A172 (cell line): ENCODE measurements around the gene CMSS1. TPM values are rescaled to one million over a fixed set of nuclear protein-coding genes. Genes with fewer than 3 reads are reported as not detected.

ENCODE experiments used
- DNase-seq: peaks from one replicate; pipeline ENCODE4 v3.0.0-alpha.2; 2015; ENCODE audit warnings: low spot score
- total RNA-seq: library from RNA; depleted of rRNA; stranded (reverse); fragments of >200 nt; shearing (Covaris generic); gene quantifications from 2 replicates; pipeline ENCODE4 v1.2.3, GENCODE V29; 2014; rRNA removed

The CMSS1 gene
- total RNA-seq = 48.6 and 56.2 TPM in 2 replicates

GRCh38 chr3:99817437-99818240 lies at the start of gene CMSS1:
Gene CMSS1 (plus strand): TSS chr3:99817862.
- DNase-seq = peak; percentile 82

DNA sequence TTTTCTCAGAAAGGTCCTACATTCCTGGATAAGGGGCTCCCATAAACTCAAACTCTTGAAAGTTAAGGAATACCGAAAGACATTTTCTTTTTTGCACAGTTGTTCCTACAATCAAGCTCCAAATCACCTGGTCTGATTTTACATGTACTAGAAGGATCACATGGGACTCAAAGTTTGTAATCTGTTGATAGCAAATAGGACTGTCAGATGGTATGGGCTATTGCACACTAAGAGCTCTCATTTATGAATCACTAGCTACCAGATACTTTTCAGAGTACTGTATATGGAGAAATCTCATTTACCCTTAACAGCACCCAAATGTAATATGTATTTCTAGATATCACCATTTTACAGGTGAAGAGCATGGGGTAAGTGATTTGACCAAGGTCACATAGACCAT lies 49.5 kb upstream of the CMSS1 start:
- no peak for DNase-seq

GRCh38 chr3:99768808-99769501 lies 48.7 kb upstream of the CMSS1 start:
- no peak for DNase-seq

- DNase-seq = no peak
Observed at GRCh38 chr3:99772171-99772570, 45.5 kb upstream of the CMSS1 start.

- DNase-seq = no peak
Observed at GRCh38 chr3:99772671-99773070, 45.0 kb upstream of the CMSS1 start.

GRCh38 chr3:99774467-99774866 lies 43.2 kb upstream of the CMSS1 start:
- DNase-seq = peak; percentile 67

DNA sequence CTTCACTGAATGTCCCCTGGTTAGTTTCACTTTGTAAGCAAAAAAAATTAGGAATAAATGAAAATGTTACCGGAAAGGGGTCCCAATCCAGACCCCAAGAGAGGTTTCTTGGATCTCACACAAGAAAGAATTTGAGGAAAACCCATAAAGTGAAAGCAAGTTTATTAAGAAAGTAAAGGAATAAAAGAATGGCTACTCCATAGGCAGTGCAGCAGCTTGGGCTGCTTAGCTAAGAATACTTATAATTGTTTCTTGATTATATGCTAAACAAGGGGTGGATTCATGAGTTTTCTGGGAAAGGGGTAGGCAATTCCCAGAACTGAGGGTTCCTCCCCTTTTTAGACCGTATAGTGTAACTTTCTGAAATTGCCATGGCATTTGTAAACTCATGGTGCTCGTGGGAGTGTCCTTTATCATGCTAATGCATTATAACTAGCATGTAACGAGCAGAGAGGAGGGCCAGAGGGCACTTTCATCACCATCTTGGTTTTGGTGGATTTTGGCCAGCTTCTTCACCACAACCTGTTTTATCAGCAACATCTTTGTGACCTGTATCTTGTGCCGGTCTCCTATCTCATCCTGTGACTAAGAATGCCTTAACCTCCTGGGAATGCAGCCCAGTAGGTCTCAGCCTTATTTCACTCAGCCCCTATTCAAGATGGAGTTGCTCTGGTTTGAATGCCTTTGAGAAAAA lies 41.0 kb upstream of the CMSS1 start:
- DNase-seq = peak; percentile 76

DNA sequence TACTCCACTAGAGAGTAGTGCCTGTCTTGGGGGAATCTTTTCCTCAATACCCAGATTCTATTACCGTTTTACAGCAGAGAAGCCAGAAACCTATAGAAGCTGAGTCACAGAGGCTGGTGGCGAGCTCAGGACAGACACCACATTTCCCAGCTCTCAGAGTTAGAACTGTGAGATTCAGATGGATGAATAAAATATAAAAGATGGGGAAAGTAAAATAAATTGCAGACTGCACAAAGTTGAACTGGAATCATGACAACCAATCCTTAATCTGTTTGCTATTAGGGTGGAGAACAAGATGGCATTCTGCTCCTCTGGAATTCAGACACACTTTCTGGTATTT lies 40.5 kb upstream of the CMSS1 start:
- no peak for DNase-seq

- no peak for DNase-seq
Observed at GRCh38 chr3:99777708-99778107, 40.0 kb upstream of the CMSS1 start.

DNA sequence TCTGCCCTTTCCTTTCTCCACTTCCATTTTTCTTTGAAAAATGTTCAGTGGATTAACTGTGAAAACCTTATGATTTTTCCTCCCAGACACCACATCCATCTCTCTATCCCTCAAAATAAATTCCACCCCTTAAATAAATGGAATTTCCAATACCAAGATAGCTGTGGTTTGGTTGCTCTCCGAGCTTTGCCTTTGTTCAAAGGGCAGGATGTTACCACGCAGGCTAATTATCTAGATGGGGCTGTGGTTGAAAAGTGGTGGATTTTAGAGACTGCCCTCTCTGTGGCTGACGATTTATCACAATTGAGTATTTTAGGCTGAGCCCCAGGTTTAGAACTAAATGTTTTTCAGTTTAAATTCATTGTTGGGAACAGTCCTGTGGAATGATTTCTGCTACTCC lies 36.9 kb upstream of the CMSS1 start:
- DNase-seq = peak; percentile 51

DNA sequence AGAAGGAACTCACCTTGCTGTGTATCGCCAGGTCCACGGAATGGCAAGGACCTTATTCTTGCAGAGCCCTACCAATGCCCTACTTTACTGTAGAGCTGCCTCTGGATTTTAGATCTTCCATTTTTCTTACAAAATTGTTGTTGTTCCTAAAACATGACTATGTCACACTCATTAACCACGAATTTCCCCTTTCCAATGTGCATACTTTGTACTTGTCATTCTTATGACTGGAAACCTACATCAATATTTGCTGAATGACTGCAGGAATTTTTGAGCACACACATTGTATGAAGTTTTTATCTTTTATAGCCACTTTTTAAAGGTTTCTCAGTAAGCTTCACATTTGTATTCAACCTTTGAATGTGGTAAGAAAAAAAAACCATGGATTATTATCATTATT lies 35.9 kb upstream of the CMSS1 start:
- DNase-seq = no peak

DNA sequence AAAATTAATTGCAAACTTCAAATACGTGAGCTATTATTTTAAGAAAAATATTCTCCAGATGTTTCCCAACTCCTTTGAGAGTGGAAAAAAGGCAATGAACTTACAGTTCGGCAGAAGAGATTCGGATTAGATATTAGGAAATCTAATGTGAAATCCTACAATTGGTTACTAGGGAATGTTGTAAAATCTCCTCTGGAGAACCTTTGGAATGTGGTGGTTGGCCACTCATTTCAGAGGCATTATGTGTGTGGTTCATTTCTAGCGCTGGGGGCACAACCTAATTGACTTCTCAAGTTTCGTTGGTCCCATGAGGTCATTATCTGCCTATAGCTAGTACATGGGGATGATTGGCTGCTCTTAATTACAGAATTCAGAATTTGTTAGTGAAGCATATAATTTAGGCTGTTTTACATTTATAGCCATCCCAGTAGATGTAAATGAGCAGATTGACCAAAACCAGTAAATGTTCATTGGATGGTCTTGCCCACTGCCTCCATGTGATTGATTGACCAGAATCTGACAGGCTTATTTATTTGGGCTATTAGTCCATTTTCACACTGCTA lies 34.6 kb upstream of the CMSS1 start:
- peak; percentile 82 for DNase-seq

DNA sequence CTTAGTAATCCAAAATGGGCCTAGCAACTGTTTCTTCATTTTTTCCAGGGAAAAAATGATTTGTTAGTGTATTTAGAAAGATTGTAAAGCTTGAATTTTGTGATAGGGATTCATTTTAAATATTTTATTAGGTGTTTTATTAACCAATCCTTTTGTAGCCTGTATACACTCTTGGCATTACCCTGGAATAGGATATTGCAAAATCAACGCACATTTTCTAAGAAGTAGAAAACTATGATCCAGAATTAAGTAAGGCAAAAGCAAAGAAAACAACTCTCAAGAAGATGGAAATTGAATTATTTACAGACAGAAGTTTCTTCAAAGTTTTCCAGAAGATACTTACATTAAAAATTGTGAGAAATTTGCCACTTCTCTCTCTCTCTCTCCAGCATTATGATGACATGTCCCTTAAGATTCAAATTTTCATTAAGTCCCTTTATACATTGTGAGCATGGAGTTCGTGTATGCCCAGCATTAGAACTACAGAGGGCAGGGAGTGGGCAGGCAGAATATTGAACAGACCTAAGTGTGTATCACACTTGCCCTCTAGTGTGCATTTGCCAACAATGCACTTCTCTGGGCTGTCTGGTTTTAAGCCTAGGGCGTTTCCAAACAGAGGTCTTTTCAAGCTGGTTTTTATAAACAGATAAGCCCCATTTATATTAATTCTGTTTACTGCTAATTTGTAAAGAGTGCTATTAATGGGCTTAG lies 28.5 kb upstream of the CMSS1 start:
- DNase-seq = peak; percentile 72

GRCh38 chr3:99794485-99794884 lies 23.2 kb upstream of the CMSS1 start:
- no peak for DNase-seq

- no peak for DNase-seq
Observed at GRCh38 chr3:99795573-99795972, 22.1 kb upstream of the CMSS1 start.

GRCh38 chr3:99799422-99799821 lies 18.2 kb upstream of the CMSS1 start:
- no peak for DNase-seq

GRCh38 chr3:99803297-99803696 lies 14.4 kb upstream of the CMSS1 start:
- no peak for DNase-seq

DNA sequence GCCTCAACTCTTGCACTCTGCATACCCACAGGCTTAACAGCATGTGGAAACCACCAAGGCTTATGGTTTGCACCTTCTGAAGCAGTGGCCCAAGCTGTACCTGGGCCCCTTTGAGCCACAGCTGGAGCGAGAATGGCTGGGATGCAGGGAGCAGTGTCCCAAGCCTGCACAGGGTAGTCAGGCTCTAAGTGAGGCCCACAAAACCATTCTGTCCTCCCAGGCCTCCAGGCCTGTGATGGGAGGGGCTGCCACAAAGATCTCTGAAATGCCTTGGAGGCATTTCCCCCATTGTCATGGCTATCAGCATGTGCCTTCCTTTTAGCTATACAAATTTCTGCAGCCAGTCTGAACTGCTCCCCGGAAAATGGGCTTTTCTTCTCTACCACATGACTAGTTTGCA lies 12.5 kb upstream of the CMSS1 start:
- DNase-seq = no peak

DNA sequence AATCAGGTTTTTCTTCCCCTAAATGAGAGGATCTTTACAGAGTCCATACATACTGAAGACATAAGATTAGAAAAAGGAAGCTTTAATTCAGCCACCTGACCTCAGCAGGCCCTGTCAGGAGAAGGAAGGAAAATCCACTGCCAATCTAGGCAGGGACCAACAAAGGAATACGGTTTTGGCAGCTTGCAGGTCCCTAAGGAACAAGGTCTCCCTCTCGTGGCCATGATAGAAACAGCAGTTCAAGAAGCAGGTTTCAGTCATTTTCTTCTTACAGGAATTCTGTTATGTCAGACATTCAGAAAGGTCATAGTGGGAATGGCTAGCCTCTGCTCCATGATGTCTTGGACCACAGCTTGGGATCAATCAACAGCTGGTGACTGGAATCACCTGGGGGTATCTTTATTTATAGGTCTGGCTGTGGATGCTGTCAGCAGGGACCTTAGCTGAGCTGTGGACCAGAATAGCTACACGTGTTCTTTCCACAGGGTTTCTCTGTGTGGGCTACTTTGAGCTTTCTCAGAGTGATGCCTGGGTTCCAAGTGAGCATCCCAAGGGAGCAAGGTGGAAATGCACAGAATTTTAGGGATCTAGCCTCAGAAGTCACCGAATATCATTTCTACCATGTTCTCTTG lies 9.4 kb upstream of the CMSS1 start:
- peak; percentile 71 for DNase-seq

- no peak for DNase-seq
Observed at GRCh38 chr3:99809565-99809964, 8.1 kb upstream of the CMSS1 start.

GRCh38 chr3:99810403-99810802 lies 7.3 kb upstream of the CMSS1 start:
- no peak for DNase-seq
